Stomach (tissue), 4 donors: ENCODE measurements around the gene COPS7A.

Experiments
- CTCF ChIP-seq, 7 experiments: fragments of 450-650 bp in 4 of 7; fragments of 200-600 bp in 3 of 7; sonication (generic) in 3 of 7; IDR thresholded peaks; one replicate each; pipeline ENCODE4 v1.5.1; 2016 to 2019; ENCODE audit warnings: antibody characterized with exemption in 7 of 7, control low read depth in 2 of 7, mild to moderate bottlenecking in 1 of 7
- EP300 ChIP-seq: sonication (generic); formaldehyde crosslinking; IDR thresholded peaks from one replicate; pipeline ENCODE4 v1.6.1; 2017; ENCODE audit warnings: antibody characterized with exemption
- POLR2A ChIP-seq, 4 donors: fragments of 450-650 bp; IDR thresholded peaks; one replicate each; pipeline ENCODE4 v1.6.1; 2016; ENCODE audit warnings: antibody characterized with exemption in 4 of 4, control low read depth in 2 of 4, mild to moderate bottlenecking in 1 of 4, moderate library complexity in 1 of 4
- POLR2AphosphoS5 ChIP-seq, 3 donors: sonication (generic); formaldehyde crosslinking; IDR thresholded peaks; one replicate each; pipeline ENCODE4 v1.6.1; 2016; ENCODE audit warnings: antibody characterized with exemption in 3 of 3

GRCh38 chr12:6773590-6774351 is 49.9 kb downstream of the COPS7A start:
- TF ChIP-seq POLR2A (IDR thresholded peaks at IDR 0.05) (no peak), CTCF (IDR thresholded peaks at IDR 0.05) (no peak), POLR2AphosphoS5 (IDR thresholded peaks at IDR 0.05) (no peak), EP300 (no peak)
